ENCODE results near the gene FUS.

The FUS gene

DNA sequence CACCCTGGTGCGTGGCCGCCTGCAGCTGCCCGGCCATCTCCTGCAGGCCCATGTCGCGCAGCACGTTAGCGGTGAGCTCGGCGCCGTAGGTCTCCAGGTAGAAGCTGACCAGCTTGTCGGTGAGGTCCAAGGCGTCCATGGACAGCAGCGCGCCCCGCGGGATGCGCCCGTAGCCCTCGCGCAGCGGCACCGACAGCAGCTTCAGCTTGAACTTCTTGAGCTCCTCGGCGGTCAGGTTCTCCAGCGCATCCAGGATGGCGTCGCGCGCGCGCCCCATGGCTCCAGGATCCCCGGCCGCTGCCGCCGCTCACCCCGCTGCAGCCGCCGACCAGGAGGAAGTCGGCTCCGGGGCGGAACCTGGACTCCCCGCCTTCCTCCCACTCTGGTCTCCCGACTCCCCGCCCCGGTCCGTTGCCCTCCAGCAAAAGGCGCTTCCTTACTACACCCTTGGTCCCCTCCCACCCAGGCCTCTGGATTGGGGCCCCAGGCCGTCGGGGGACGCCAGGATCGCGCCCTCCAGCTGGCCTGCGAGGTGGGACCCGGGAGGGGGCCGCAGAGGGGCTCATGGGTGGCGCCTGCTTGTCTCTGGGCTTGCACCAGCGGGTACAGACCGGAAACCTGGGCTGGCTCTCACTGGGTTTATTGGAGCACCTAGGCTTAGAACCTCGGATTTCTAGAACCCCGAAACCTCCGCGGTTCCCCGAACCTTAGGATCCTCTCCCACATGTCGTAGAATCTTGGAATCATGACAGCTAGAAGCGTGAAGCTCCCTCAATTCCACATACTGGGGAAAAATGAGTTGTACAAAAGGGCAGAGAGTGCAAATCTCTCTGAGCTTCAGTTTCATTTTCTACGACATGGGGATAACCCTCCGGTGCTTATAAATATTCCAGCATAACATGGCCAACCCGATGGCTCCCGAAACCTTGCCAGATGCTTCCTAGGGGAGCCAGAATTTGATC is 22.8 kb downstream of the FUS start, which contains the start of gene PYCARD:
Gene PYCARD, minus strand, starts transcription at position 347 of the 962 bp plus-strand sequence. Its CDS starts 70 bp downstream, at position 277.
- no peak for DNase-seq (ENCODE audit: low read depth)

- no peak for DNase-seq (ENCODE audit: low read depth)
These were observed 25.1 kb downstream of the FUS start for GRCh38 chr16:31204871-31205666.

GRCh38 chr16:31206776-31207175 is 26.8 kb downstream of the FUS start:
- DNase-seq (ENCODE audit: low read depth), result no peak

DNA sequence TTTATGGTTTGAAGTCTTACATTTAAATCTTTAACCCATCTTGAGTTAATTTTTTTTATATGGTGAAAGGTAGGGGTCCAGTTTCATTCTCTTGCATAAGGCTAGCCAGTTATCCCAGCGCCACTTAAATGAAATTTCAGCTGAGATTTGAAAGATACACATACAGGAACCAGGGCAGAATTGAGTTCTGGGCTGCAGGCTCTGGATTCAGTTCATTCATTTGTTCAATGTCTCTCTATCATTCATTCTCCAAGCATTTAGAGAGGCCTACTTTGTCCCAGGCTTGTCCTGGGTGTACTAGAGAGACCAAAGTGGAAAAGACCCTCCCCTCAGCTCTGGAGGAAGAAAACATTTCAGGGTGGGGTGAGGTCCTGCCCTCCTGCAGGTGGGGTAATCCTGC is 33.4 kb downstream of the FUS start:
- no peak for DNase-seq (ENCODE audit: low read depth)

DNA sequence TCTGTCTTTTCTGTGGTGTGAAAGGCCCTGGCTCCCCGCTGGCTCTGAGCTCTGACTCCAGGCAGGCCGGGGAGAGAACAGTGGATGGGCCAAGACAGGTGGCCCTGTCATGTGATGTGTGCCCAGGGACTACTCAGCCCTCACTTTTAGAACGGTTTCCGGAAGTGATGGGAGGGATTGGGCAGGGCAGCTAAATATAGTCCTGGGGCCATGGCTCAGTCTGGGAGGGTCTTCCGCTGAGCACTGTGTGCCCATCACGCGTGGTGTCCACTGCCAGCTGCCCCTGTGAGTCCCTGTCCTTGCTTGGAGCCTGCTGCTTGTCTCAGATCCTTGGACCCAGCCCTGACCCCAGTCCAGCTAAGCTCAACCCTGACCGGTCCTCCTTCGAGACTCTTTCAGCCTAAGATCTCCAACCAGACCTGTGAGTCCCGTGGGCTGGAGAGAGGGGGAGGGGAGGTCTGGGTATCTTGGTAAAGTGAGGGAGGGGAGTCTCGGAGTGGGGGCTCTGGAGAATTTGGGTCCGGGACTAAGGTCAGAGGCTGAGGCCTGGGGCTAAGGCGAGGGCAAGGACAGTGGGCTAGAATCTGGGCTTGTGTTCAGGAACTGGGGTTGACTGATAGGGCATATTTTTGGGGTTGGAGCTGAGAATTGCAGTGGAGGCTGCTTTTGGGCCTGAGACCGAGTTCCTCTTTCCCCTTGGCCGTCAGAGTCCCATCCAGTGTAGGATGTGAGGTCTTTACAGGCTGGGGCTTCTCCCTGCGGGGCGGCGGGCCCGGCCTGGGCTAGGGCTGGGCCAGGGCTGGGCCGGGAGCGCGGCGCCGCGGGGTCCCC is 34.2 kb downstream of the FUS start, which contains the start of gene TRIM72:
Gene TRIM72, plus strand, starts transcription at position 243 of the 831 bp plus-strand sequence. CDS start 620 bp downstream, outside the sequence.
- no peak for DNase-seq (ENCODE audit: low read depth)

- DNase-seq (ENCODE audit: low read depth), result no peak
These were observed 34.9 kb downstream of the FUS start for GRCh38 chr16:31214708-31215286.

- DNase-seq (ENCODE audit: low read depth), result no peak
These were observed 35.6 kb downstream of the FUS start for GRCh38 chr16:31215287-31216162.

DNA sequence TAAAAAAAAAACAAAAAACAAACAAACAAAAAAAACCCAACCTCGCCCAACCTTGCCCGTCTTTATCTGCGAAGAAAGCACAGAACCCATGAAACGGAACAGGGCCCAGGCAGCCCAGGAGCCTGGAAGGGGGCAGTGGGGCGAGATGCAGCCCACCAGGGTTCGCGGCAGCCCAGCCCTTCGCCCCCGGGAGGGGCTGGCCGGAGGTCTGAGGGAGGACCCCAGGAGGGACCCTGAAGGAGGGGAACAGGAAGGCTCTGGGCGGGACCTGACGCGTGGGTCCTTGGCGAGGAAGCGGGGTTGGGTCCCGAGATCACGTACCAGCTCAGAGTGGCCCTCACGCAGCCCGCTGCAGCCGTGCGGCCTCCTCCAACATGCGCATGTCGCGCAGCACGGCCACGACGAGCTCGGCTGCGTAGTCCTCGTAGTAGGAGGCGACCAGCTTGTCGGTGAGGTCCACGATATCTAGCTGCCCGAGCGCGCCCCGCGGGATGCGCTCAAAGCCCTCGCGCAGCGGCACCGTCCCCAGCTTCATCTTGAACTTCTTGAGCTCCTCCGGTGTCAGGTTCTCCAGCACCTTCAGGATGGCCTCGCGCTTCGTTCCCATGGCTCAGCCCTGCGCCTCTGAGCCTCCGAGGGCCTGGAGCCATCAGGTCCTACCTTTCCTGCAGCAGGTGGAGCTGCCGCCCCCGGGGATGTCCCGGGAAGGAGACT is 36.6 kb downstream of the FUS start, which contains the start of gene PYDC1:
Gene PYDC1, minus strand, starts transcription at position 714 of the 714 bp plus-strand sequence. Its CDS starts 107 bp downstream, at position 607.
- no peak for DNase-seq (ENCODE audit: low read depth)

GRCh38 chr16:31217136-31217530 is 37.2 kb downstream of the FUS start:
- no peak for DNase-seq (ENCODE audit: low read depth)

DNA sequence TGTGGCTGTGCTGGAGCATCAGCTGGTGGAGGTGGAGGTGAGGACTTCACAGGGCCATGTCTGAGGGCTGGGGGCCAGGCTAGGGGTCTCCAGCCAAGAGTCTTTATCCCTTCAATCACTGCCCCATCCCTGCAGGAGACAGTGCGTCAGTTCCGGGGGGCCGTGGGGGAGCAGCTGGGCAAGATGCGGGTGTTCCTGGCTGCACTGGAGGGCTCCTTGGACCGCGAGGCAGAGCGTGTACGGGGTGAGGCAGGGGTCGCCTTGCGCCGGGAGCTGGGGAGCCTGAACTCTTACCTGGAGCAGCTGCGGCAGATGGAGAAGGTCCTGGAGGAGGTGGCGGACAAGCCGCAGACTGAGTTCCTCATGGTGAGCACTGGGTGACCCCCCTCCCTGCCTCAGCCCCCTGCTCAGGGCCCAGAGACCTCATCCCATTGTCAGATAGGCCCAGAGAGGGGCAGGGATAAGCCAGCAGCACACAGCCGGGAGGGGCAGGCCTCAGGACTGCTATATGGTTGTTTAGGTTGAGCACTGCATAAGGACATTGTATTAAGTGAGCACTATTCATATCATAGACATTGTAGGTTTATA is 39.3 kb downstream of the FUS start:
- DNase-seq (ENCODE audit: low read depth), result no peak

GRCh38 chr16:31221357-31222160 is 41.6 kb downstream of the FUS start:
- DNase-seq (ENCODE audit: low read depth), result no peak

- no peak for DNase-seq (ENCODE audit: low read depth)
These were observed 43.1 kb downstream of the FUS start for GRCh38 chr16:31223044-31223443.

GRCh38 chr16:31224092-31224955 is 44.4 kb downstream of the FUS start:
- DNase-seq (ENCODE audit: low read depth), result no peak

GRCh38 chr16:31225193-31225592 is 45.3 kb downstream of the FUS start:
- no peak for DNase-seq (ENCODE audit: low read depth)

- no peak for DNase-seq (ENCODE audit: low read depth)
These were observed 48.3 kb downstream of the FUS start for GRCh38 chr16:31228206-31228605.

- no peak for DNase-seq (ENCODE audit: low read depth)
These were observed 49.6 kb downstream of the FUS start for GRCh38 chr16:31229501-31229900.

DNA sequence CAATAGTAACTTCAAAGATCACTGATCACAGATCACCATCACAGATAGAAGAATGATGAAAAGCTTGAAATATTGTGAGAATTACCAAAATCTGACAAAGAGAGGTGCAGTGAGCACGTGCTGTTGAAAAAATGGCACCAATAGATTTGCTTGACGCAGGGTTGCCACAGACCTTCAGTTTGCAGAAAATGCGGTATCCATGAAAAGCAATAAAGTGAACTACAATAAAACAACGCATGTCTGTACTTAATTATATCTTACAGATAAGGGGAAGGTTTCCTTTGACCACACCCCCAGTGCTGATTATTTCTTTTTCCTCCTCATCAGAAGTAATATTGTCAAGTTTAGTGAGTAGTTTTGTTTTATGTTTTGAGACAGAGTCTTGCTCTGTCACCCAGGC is 58.1 kb downstream of the FUS start:
- DNase-seq (ENCODE audit: low read depth), result no peak

Measured in HS-27A (cell line).